ENCODE measurements around the gene NPBWR2. TPM values are rescaled to one million over a fixed set of nuclear protein-coding genes. Genes with fewer than 3 reads are reported as not detected.

NPBWR2 gene
- total and polyA plus RNA-seq, 9 of the 15 experiments (the other 6 are each of a cell fraction or from before 2014, with no cell fraction given), result not detected

DNA sequence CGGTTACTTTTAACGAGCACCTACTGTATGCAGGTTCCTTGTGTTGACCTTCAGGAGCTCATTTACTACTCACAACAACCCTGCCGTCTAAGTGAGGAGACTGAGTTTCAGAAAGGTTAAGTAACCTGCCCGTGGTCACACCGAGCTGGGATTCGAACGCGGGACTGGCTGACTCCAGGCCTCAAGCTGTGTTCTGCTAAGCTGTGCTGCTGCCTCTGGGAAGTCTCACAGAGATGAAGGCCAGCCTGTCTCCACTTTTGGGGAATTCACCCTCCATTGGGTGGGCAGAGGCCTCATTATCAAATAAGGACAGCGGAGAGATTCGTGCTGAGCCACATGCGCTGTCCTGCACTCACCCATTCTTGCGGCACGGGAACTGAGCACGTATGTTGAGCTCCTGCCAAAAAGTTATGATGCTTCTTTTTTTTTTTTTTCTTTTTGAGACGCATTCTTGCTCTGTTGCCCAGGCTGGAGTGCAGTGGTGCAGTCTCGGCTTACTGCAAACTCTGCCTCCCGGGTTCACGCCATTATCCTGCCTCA lies 31.0 kb upstream of the NPBWR2 start:
- TF ChIP-seq ZNF318 (IDR thresholded peaks at IDR 0.05; ENCODE audit: borderline replicate concordance in 1 of 2, low read depth in 1 of 2), result no peak
- no peaks in the 10 kb centered on the region for H3K9me3 ChIP-seq (replicated peaks; ENCODE audit: control insufficient read depth, insufficient read depth, low read depth, low read length)
- no peaks in the 10 kb centered on the region for H3K79me2 ChIP-seq (ENCODE audit: control insufficient read depth, insufficient read depth, low read length)
- no peak for ATAC-seq
- DNase-seq (ENCODE audit: extremely low read depth in 1 of 4, low spot score in 3 of 4), result no peak
- in situ Hi-C loops (cut with MboI) (no loop called here), intact Hi-C loops (cut with micrococcal nuclease) (no loop called here)
- ChIA-PET CTCF (ENCODE audit: low intra/inter-chr PET ratio) (no interaction called here), POLR2A (interaction anchor here (1.0 kb wide), 1 partner anchor 16 kb away, joined by 3 read pairs; no protein-coding TSS in a partner anchor)
- no peak overlapping the region for H3K4me2 ChIP-seq (ENCODE audit: insufficient read depth, low read length)
- FAIRE-seq, result no peak
- BruUV-seq (replicated peaks), result no TSS peak
- no peak overlapping the region for H3K27ac ChIP-seq (ENCODE audit: extremely low read depth, low read depth, low read length)
- H4K20me1 ChIP-seq (replicated peaks; ENCODE audit: control insufficient read depth, insufficient read depth, low read length), result no peaks in the 10 kb centered on the region
- no peaks in the 10 kb centered on the region for H3K9me1 ChIP-seq (ENCODE audit: control insufficient read depth, insufficient read depth, low read length)
- peaks cover 17 to 63% of the 10 kb centered on the region in 2 experiments; a peak in 4 of 5 replicates for H3K27me3 ChIP-seq (ENCODE audit: control insufficient read depth in 2 of 2, insufficient read depth in 2 of 2, low read length in 2 of 2)
- 22% methylated on average over 18 of the region's 18 CpGs for WGBS (ENCODE audit: insufficient coverage, low coverage, missing lambda C conversion rate)
- no peak overlapping the region for H3K9ac ChIP-seq (ENCODE audit: insufficient read depth in 1 of 2, low read depth in 2 of 2, low read length in 2 of 2)
- no peak overlapping the region for H2AFZ ChIP-seq (ENCODE audit: low read depth, low read length)
- no peaks in the 10 kb centered on the region; a peak in 1 of 5 replicates for H3K4me1 ChIP-seq (replicated peaks in 1 of 2; ENCODE audit: control insufficient read depth in 2 of 2, insufficient read depth in 2 of 2, low read length in 2 of 2)
- no peak overlapping the region for H3K4me3 ChIP-seq
- no peaks in the 10 kb centered on the region for H3K36me3 ChIP-seq (ENCODE audit: control insufficient read depth, insufficient read depth, low read length)
